PFSK-1 (cell line): ENCODE measurements around the gene SLC7A1.

Experiments
- FOXP2 ChIP-seq: optimal IDR thresholded peaks from 2 replicates; pipeline ENCODE3; 2011; ENCODE audit warnings: borderline replicate concordance, control low read depth, inconsistent platforms; ENCODE audit not compliant: insufficient read depth; ENCODE audit errors: extremely low read length, extremely low read depth
- POLR2AphosphoS5 ChIP-seq: IDR thresholded peaks from 2 replicates; pipeline ENCODE4 v1.6.1; 2012; ENCODE audit warnings: low read depth, mild to moderate bottlenecking, control low read depth, low read length, moderate library complexity
- SIN3A ChIP-seq: IDR thresholded peaks from 2 replicates; pipeline ENCODE4 v1.6.1; 2012; ENCODE audit warnings: mild to moderate bottlenecking, low read length, moderate library complexity, borderline replicate concordance; ENCODE audit not compliant: insufficient read depth
- TAF1 ChIP-seq: IDR thresholded peaks from 2 replicates; pipeline ENCODE4 v1.6.1; 2012; ENCODE audit warnings: low read length, control low read depth, borderline replicate concordance; ENCODE audit not compliant: insufficient read depth
- TF ChIP-seq, protein P1 (sequence below), 2 experiments: IDR thresholded peaks; 2 replicates each; pipeline versions ENCODE4 v1.6.1 to v1.8.0; 2011 to 2012; ENCODE audit warnings: low read depth in 2 of 2, low read length in 2 of 2, control low read depth in 1 of 2, inconsistent platforms in 1 of 2, mild to moderate bottlenecking in 1 of 2, moderate library complexity in 1 of 2; ENCODE audit not compliant: insufficient read depth in 1 of 2

SLC7A1 gene

DNA sequence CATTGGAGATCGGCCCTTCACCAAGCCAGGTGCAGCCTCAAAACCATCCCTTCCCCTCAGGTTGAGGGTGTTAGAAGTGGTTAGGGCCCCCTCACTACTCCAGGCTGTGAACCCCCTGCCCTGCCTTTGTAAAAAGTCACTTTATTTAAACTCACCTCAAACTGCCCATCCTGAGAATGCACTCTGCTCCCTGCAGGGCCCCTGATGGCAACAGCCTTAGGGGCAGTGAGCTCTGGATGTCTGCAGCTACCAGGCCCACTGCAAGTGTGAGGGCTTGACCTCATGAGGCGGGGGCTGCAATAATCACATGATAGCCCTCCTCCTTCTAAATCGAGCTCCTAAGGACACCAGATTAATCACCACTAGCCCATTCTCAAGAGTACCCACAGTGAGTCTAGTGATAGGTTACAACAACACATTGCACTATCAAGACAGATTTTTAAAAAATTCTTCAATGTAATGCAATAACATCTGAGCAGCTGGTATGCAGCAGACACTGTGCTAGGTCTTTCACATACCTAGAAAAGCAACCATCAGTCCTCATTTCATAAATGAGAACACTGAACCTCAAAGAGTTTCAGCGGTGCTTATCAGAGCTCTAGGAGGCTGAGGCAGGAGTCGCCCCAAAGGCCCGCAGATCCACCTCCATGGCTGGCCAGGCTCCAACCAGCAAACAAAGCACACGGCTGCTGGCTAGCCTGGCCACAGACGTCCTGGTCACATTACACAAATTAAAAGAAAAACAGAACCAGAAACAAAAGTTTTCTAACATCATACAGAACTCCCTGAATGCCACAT is 26.0 kb downstream of the SLC7A1 start:
- TF ChIP-seq FOXP2, result no peak
- TF ChIP-seq, protein P1, sequence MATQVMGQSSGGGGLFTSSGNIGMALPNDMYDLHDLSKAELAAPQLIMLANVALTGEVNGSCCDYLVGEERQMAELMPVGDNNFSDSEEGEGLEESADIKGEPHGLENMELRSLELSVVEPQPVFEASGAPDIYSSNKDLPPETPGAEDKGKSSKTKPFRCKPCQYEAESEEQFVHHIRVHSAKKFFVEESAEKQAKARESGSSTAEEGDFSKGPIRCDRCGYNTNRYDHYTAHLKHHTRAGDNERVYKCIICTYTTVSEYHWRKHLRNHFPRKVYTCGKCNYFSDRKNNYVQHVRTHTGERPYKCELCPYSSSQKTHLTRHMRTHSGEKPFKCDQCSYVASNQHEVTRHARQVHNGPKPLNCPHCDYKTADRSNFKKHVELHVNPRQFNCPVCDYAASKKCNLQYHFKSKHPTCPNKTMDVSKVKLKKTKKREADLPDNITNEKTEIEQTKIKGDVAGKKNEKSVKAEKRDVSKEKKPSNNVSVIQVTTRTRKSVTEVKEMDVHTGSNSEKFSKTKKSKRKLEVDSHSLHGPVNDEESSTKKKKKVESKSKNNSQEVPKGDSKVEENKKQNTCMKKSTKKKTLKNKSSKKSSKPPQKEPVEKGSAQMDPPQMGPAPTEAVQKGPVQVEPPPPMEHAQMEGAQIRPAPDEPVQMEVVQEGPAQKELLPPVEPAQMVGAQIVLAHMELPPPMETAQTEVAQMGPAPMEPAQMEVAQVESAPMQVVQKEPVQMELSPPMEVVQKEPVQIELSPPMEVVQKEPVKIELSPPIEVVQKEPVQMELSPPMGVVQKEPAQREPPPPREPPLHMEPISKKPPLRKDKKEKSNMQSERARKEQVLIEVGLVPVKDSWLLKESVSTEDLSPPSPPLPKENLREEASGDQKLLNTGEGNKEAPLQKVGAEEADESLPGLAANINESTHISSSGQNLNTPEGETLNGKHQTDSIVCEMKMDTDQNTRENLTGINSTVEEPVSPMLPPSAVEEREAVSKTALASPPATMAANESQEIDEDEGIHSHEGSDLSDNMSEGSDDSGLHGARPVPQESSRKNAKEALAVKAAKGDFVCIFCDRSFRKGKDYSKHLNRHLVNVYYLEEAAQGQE (IDR thresholded peaks at IDR 0.05; ENCODE audit: insufficient read depth in 1 of 2, low read depth in 2 of 2, low read length in 2 of 2), result no peak
- TF ChIP-seq SIN3A, result no peak
- TF ChIP-seq TAF1, result no peak
- no peak for TF ChIP-seq POLR2AphosphoS5

DNA sequence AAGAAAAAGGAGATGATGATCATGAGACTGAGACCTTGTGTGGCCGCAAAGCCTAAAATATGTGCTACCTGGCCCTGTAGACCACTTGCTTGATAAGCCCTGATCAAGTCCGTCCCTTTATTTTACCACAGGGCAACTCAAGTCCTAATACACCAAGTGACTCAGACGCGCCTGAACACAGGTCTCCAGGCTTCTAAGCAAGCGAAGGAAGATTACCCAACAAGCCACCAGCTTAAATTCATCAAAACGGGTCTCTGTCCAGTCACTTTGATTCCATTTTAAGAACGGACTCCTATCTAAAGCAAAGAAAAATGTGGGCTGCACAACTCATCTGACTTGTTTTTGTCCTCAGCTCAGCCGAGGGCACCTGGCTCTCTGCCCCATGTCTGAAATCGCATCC is 26.8 kb downstream of the SLC7A1 start:
- TF ChIP-seq, protein P1 (IDR thresholded peaks at IDR 0.05; ENCODE audit: insufficient read depth in 1 of 2, low read depth in 2 of 2, low read length in 2 of 2), result no peak

DNA sequence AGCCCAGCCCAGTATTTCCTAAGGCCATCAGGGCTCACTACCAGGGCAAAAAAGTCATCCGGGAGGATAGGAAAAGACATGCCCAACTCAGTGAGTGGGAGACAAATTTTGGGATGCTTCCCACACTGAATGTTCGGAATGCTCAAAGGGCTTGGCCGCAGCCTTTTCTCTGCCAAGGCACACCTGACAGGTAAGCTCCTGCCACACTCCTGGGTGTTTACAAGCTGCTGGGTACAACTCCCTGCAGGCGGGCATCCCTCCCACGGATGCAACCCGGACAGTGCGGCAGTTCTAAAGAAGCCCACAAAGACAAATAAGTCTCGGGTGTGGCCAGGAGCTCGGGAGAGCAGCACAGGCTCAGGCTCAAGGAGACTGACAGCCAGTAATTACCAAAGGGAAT is 28.1 kb downstream of the SLC7A1 start:
- TF ChIP-seq POLR2AphosphoS5, result no peak

DNA sequence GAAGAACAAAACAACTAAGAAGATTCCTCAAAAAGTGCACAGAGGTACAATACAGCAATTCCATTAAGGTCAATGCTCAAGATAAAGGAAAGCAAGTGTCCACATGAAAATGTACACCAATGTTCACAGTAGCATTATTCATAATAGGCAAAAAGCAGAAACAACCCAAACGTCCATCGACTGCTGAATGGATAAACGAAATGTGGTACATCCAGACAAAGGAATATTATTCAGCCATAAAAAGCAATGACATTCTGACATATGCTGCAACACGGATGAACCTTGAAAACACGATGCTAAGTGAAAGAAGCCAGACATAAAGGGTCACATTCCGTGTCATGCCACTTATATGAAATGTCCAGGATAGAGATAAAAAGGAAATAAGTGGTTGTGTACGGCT is 29.3 kb downstream of the SLC7A1 start:
- TF ChIP-seq SIN3A (no peak), POLR2AphosphoS5 (no peak), FOXP2 (no peak), TAF1 (no peak)
- TF ChIP-seq, protein P1 (IDR thresholded peaks at IDR 0.05; ENCODE audit: insufficient read depth in 1 of 2, low read depth in 2 of 2, low read length in 2 of 2), result no peak

DNA sequence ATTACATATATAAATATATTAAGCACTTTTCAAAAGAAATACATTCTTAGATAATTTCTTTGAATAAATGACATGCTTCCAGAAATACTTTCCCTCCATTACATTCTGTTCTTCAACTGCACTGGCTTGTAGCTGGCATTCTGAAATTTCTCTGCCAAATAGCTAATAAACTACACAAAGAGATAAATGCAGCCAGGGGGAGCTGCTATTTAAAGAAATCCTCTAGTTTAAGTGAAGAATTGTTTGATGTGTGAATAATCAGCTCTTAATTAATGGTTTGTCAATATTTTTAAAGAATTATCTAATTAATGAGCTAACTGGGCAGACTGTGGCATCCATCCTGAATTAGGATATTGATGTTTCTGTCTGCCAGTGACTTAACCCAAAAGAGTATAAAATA is 30.7 kb downstream of the SLC7A1 start:
- TF ChIP-seq FOXP2 (no peak), SIN3A (no peak), POLR2AphosphoS5 (no peak), TAF1 (no peak)
- TF ChIP-seq, protein P1 (IDR thresholded peaks at IDR 0.05; ENCODE audit: insufficient read depth in 1 of 2, low read depth in 2 of 2, low read length in 2 of 2), result no peak
